Pancreas (tissue), 10 donors: ENCODE measurements around the gene CD40. TPM values are rescaled to one million over a fixed set of nuclear protein-coding genes. Genes with fewer than 3 reads are reported as not detected.

ENCODE experiments used
- ATAC-seq, 4 donors: fragments of 200-7000 bp; cut with Tn5 transposase; one replicate each; pipeline versions ENCODE4 v1.8.0 to v1.9.1; 2020; ENCODE audit warnings: mild to moderate bottlenecking in 4 of 4, moderate library complexity in 4 of 4
- DNase-seq, 6 donors: peaks; one replicate each; pipeline ENCODE4 v3.0.0-alpha.2; 2020
- FAIRE-seq: peaks from 2 replicates; lab custom pipeline; 2012; peaks lifted over from hg19 to GRCh38; lab: Jason Lieb, UNC
- H3K27ac ChIP-seq, 4 donors: fragments of 200-600 bp; sonication (generic); 1 replicate in 3 of 4; 2 replicates in 1 of 4; pipeline versions ENCODE4 v1.5.0 to v1.8.0; 2020
- H3K27me3 ChIP-seq, 4 donors: fragments of 200-600 bp; one replicate each; pipeline ENCODE4 v1.8.0; 2021
- H3K36me3 ChIP-seq, 3 donors: fragments of 200-600 bp; sonication (generic) in 1 of 3; one replicate each; pipeline versions ENCODE4 v1.5.0 to v1.8.0; 2020 to 2021
- H3K4me1 ChIP-seq, 3 donors: fragments of 200-600 bp; one replicate each; pipeline ENCODE4 v1.8.0; 2021
- H3K4me3 ChIP-seq, 4 donors: fragments of 200-600 bp; sonication (generic) in 2 of 4; one replicate each; pipeline versions ENCODE4 v1.5.0 to v1.8.0; 2020 to 2021
- H3K9me3 ChIP-seq, 4 donors: fragments of 200-600 bp; one replicate each; pipeline ENCODE4 v1.8.0; 2021
- WGBS, 2 donors: extraction: QIAGEN DNeasy Blood & Tissue Kit; methylation state at CpG; one replicate each; pipeline ENCODE4 v1.1.7; 2013; 5-methylcytosine and 5-hydroxymethylcytosine counted together
- intact Hi-C, 3 donors: fragments of 100-400 bp; cut with DNase I; formaldehyde crosslinking; loops; one replicate each; pipeline versions ENCODE4 v1.11.1 to v1.14.2; 2022
- polyA plus RNA-seq, 2 donors: library from polyadenylated mRNA; stranded (reverse); fragments of 200-250 nt; gene quantifications; one replicate each; pipeline ENCODE4 v1.2.3, GENCODE V29; 2013
- total RNA-seq, 6 donors: library from RNA; stranded (reverse); fragmentation: NEBNext Ultra II Directional in 4 of 6; extraction: Animal tissue kit (Norgen Biotek cat#: 25700) in 4 of 6; gene quantifications; one replicate each; pipeline versions ENCODE4 v1.2.1 to v1.2.4, GENCODE V29; 2021 to 2023
- TF ChIP-seq, protein P1 (sequence below), 4 donors: fragments of 200-600 bp; sonication (generic) in 3 of 4; IDR thresholded peaks; one replicate each; pipeline versions ENCODE4 v1.5.0 to v1.8.0; 2021; ENCODE audit warnings: antibody characterized with exemption in 4 of 4
- donor health status: healthy with polysubstance abuse.
- donor health status: DM: no; HTN: no; CAD: no; lungs with moderate emphysema.
- donor health status: DM: no; HTN: no; CAD: no.
- donor health status: control.
- donor health status: control.
- donor health status: Bipolar disorder and iron deficiency.
- donor health status: DM: yes; HTN: yes; CAD: no.
- donor health status: DM: no; HTN: no; CAD: no.
- donor health status: DM: no; HTN: no; CAD: no.
- donor health status: DM: yes; HTN: yes; CAD: no.

CD40 gene
- total and polyA plus RNA-seq, 8 donors = 8.4 to 20.8 (median 9.7) TPM

DNA sequence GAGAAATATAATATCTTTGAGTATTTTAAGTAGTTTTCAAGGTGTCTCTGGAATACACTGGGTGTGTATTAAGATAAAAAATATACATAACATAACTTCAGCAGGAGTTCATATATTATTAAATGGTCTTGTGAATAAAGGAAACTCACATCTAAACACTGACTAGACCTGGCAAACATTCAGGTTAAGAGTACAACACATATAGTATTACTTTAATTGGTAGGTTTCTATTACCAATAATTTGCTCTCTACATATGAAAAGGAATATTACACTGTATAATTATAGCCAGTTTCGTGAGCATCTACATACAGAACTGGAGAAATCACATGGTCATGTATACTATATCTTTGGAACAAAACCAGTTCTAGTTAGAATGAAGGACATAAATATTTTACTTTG lies 37.0 kb upstream of the CD40 start:
- FAIRE-seq (no peak), DNase-seq (no peak), ATAC-seq (no peak)
- TF ChIP-seq, protein P1, sequence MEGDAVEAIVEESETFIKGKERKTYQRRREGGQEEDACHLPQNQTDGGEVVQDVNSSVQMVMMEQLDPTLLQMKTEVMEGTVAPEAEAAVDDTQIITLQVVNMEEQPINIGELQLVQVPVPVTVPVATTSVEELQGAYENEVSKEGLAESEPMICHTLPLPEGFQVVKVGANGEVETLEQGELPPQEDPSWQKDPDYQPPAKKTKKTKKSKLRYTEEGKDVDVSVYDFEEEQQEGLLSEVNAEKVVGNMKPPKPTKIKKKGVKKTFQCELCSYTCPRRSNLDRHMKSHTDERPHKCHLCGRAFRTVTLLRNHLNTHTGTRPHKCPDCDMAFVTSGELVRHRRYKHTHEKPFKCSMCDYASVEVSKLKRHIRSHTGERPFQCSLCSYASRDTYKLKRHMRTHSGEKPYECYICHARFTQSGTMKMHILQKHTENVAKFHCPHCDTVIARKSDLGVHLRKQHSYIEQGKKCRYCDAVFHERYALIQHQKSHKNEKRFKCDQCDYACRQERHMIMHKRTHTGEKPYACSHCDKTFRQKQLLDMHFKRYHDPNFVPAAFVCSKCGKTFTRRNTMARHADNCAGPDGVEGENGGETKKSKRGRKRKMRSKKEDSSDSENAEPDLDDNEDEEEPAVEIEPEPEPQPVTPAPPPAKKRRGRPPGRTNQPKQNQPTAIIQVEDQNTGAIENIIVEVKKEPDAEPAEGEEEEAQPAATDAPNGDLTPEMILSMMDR (IDR thresholded peaks at IDR 0.05) = no peak
- H3K27ac ChIP-seq = no peak overlapping the region
- peaks cover 18 to 32% (median 31%) of the 10 kb centered on the region in 3 donors for H3K4me1 ChIP-seq
- no peaks in the 10 kb centered on the region for H3K9me3 ChIP-seq
- H3K36me3 ChIP-seq = peaks cover 0 to 6% (median 4%) of the 10 kb centered on the region in 3 donors
- intact Hi-C loops = loop anchor here in 1 of 3 donors (10.0 kb wide), 1 partner anchor 56 kb away; the partner anchor contains the start of gene SLC12A5
- no peak overlapping the region for H3K4me3 ChIP-seq
- H3K27me3 ChIP-seq = no peaks in the 10 kb centered on the region
- 88 to 94% methylated on average over 1 of the region's 1 CpG for WGBS, 2 donors

DNA sequence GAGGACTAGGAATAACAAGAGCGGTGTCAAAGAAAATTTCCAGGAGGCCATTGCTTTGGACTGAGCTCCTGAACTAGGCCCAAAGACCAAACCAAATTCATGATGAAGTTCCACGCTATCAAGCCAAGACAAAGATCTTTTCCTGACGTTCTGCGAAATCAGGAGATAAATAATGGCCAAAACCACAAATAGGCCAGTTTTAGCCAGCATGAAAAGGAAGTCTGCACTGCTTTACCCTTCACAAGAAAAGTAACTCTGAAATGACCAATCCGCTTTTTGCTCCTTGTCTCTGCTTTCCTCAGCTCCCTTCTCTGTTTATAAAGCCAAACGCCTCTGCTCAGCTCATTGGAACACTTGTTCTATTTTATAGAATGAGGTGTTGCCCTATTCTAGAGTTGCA lies 35.0 kb upstream of the CD40 start:
- TF ChIP-seq, protein P1 (IDR thresholded peaks at IDR 0.05) = no peak
- DNase-seq = no peak
- Histone ChIP-seq H3K9me3 (no peaks in the 10 kb centered on the region), H3K4me1 (peaks cover 24 to 50% (median 49%) of the 10 kb centered on the region in 3 donors), H3K27ac (no peak overlapping the region), H3K36me3 (peaks cover 0 to 4% (median 3%) of the 10 kb centered on the region in 3 donors), H3K4me3 (no peak overlapping the region), H3K27me3 (no peaks in the 10 kb centered on the region)
- no peak for FAIRE-seq
- intact Hi-C loops = loop anchor here in 1 of 3 donors (10.0 kb wide), 1 partner anchor 58 kb away; the partner anchor contains the start of gene SLC12A5
- ATAC-seq = peak in 1 of 4 donors; percentile 42
- WGBS, 2 donors = 69 to 77% methylated on average over 6 of the region's 6 CpGs

DNA sequence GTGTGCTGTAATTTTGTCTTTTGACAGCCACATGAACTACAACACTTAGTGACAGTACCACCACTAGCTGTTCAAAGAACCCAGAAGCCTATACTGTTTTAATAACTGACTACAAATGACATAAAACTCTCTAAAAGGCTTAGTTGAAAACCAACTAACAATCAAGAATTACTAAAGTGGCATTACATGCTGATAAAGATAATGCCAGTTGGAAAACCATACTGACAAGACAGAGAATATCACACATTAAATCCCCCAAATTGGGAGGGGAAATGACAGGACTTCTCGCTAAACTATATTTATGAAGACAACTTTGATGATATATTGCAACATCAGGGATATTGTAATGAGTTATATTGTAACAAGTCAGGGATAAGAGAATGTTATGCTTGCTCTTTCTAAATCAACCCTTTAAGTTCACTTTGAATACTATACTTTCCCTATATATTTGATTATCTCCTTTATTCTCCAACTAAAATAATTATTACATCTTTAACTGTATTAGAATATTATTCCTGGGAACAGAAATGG lies 34.5 kb upstream of the CD40 start:
- WGBS, 2 donors = 82 to 86% methylated on average over 1 of the region's 1 CpG
- Histone ChIP-seq H3K27ac (no peak overlapping the region), H3K4me1 (peaks cover 24 to 54% (median 53%) of the 10 kb centered on the region in 3 donors), H3K9me3 (no peaks in the 10 kb centered on the region), H3K27me3 (no peaks in the 10 kb centered on the region), H3K4me3 (no peak overlapping the region), H3K36me3 (peaks cover 0 to 4% (median 0%) of the 10 kb centered on the region in 3 donors)
- intact Hi-C loops = loop anchor here in 1 of 3 donors (10.0 kb wide), 1 partner anchor 59 kb away; the partner anchor contains the start of gene SLC12A5
- ATAC-seq (no peak), FAIRE-seq (no peak), DNase-seq (no peak)
- TF ChIP-seq, protein P1 (IDR thresholded peaks at IDR 0.05) = no peak

DNA sequence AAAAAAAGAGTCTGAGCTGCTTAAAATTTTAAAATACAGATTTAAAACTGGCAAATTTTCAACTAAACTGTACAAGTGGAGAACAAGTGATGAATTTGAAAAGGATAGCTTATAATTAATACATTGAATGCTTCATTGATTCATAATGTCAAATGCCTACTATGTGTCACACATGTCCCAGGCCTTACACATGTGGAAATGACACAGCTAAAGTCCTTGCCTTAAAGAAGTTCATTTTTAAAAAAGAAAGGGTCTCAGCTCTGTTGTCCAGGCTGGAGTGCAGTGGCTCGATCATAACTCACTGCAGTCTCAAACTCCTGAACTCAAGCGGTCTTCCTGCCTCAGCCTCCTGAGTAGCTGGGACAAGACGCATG lies 33.3 kb upstream of the CD40 start:
- TF ChIP-seq, protein P1 (IDR thresholded peaks at IDR 0.05) = no peak
- no peak for FAIRE-seq
- Histone ChIP-seq H3K27me3 (no peaks in the 10 kb centered on the region), H3K27ac (no peak overlapping the region), H3K9me3 (no peaks in the 10 kb centered on the region), H3K36me3 (no peaks in the 10 kb centered on the region), H3K4me1 (peaks cover 24 to 55% (median 53%) of the 10 kb centered on the region in 3 donors), H3K4me3 (no peak overlapping the region)
- intact Hi-C loops = loop anchor here in 1 of 3 donors (10.0 kb wide), 1 partner anchor 60 kb away; the partner anchor contains the start of gene SLC12A5
- ATAC-seq = no peak
- no peak for DNase-seq
- WGBS, 2 donors = 85 to 89% methylated on average over 3 of the region's 3 CpGs
